Measurements from ENCODE around the gene PRDM16. TPM values are rescaled to one million over a fixed set of nuclear protein-coding genes. Genes with fewer than 3 reads are reported as not detected.

PRDM16 gene
- total RNA-seq, 1 donor from 2014 or later: 84.2 TPM

GRCh38 chr1:3022511-3022973, 46.5 kb upstream of the PRDM16 start:
- Histone ChIP-seq H3K27me3 (no peaks in the 10 kb centered on the region), H3K4me1 (no peaks in the 10 kb centered on the region), H3K4me3 (no peak overlapping the region), H3K9me3 (no peaks in the 10 kb centered on the region), H3K27ac (no peak overlapping the region), H3K36me3 (no peaks in the 10 kb centered on the region)
- peak in 1 of 2 donors; percentile 47 for DNase-seq (ENCODE audit: low spot score in 2 of 2)
- TF ChIP-seq, protein P1, sequence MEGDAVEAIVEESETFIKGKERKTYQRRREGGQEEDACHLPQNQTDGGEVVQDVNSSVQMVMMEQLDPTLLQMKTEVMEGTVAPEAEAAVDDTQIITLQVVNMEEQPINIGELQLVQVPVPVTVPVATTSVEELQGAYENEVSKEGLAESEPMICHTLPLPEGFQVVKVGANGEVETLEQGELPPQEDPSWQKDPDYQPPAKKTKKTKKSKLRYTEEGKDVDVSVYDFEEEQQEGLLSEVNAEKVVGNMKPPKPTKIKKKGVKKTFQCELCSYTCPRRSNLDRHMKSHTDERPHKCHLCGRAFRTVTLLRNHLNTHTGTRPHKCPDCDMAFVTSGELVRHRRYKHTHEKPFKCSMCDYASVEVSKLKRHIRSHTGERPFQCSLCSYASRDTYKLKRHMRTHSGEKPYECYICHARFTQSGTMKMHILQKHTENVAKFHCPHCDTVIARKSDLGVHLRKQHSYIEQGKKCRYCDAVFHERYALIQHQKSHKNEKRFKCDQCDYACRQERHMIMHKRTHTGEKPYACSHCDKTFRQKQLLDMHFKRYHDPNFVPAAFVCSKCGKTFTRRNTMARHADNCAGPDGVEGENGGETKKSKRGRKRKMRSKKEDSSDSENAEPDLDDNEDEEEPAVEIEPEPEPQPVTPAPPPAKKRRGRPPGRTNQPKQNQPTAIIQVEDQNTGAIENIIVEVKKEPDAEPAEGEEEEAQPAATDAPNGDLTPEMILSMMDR (IDR thresholded peaks at IDR 0.05): no peak
- intact Hi-C loops (cut with DNase I): no loop called here

GRCh38 chr1:3022976-3023375, 46.0 kb upstream of the PRDM16 start:
- Histone ChIP-seq H3K27ac (no peak overlapping the region), H3K9me3 (no peaks in the 10 kb centered on the region), H3K4me1 (no peaks in the 10 kb centered on the region), H3K4me3 (no peak overlapping the region), H3K27me3 (no peaks in the 10 kb centered on the region), H3K36me3 (no peaks in the 10 kb centered on the region)
- TF ChIP-seq, protein P1 (IDR thresholded peaks at IDR 0.05): no peak
- DNase-seq (ENCODE audit: low spot score in 2 of 2): no peak
- intact Hi-C loops (cut with DNase I): no loop called here

DNA sequence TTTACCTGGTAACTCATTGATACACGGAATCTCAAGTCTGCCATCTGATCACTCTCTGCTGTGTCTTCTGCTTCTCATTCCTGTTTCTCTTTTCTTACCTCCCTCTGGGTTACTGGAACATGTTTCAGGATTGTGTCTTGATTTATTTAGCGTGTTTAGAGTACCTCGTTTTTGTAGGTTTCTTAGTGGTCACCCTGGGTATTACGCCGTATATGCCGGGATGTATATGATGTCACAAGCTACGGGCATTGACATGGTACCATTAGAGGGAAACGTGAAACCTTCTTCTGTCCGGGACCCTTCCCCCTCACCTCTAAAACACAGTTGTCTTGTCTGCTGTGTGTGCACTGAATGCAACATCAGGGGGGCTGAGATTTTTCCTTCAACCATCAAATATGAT, 45.0 kb upstream of the PRDM16 start:
- TF ChIP-seq, protein P1 (IDR thresholded peaks at IDR 0.05): no peak
- Histone ChIP-seq H3K9me3 (no peaks in the 10 kb centered on the region), H3K36me3 (no peaks in the 10 kb centered on the region), H3K4me3 (no peak overlapping the region), H3K27ac (no peak overlapping the region), H3K4me1 (no peaks in the 10 kb centered on the region), H3K27me3 (no peaks in the 10 kb centered on the region)
- DNase-seq (ENCODE audit: low spot score in 2 of 2): no peak
- intact Hi-C loops (cut with DNase I): no loop called here

DNA sequence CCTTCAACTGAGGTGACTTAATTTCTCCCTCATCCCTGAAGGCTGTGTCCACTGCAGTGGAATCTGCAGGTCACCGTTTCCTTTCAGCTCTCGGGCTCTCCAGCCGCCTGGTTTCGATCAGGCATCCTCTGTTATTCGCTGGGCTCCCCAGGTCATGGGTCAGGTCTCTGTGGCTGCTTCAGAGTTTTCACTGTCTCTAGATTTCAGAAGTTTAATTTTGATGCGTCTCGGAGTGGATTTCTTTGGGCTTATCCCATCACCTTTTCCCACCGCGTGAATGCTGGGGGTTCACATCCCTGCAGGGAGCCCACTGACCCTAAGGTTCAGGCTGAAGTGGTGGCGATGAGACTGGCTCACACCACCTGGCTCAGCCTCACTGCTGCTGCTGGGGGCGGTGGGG, 44.4 kb upstream of the PRDM16 start:
- H3K4me3 ChIP-seq: no peak overlapping the region
- no peaks in the 10 kb centered on the region for H3K36me3 ChIP-seq
- DNase-seq (ENCODE audit: low spot score in 2 of 2): peak in 1 of 2 donors; percentile 53
- H3K4me1 ChIP-seq: no peaks in the 10 kb centered on the region
- intact Hi-C loops (cut with DNase I): no loop called here
- no peaks in the 10 kb centered on the region for H3K9me3 ChIP-seq
- H3K27ac ChIP-seq: no peak overlapping the region
- TF ChIP-seq, protein P1 (IDR thresholded peaks at IDR 0.05): no peak
- H3K27me3 ChIP-seq: no peaks in the 10 kb centered on the region

DNA sequence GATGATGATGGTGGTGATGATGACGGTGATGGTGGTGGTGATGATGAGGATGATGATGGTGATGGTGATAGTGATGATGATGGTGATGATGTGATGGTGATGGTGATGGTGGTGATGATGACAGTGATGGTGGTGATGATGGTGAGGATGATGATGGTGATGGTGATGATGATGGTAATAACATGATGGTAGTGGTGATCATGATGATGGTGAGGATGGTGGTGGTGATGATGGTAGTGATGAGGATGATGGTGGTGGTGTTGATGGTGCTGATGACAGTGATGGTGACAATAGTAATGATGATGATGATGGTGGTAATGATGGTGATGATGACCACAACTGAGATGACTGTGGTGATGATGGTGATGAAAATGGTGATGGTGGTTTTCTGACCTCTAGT, 42.9 kb upstream of the PRDM16 start:
- Histone ChIP-seq H3K4me1 (no peaks in the 10 kb centered on the region), H3K36me3 (no peaks in the 10 kb centered on the region), H3K27ac (no peak overlapping the region), H3K27me3 (no peaks in the 10 kb centered on the region), H3K9me3 (no peaks in the 10 kb centered on the region), H3K4me3 (no peak overlapping the region)
- TF ChIP-seq, protein P1 (IDR thresholded peaks at IDR 0.05): no peak
- DNase-seq (ENCODE audit: low spot score in 2 of 2): no peak
- intact Hi-C loops (cut with DNase I): no loop called here

Measured in ascending aorta (tissue), 2 donors.